NCI-H2196 (cell line): ENCODE results near the gene MYOM3.

Source experiments
- DNase-seq: peaks from one replicate; lab custom pipeline; 2025; ENCODE audit not compliant: unreplicated experiment; lab: John Stamatoyannopoulos, UW

MYOM3 gene

GRCh38 chr1:24111996-24112779 lies at the start of gene MYOM3:
TSS of gene MYOM3 (minus strand) at chr1:24112135. CDS start at chr1:24108636, 3,499 bp downstream.
- DNase-seq = peak; percentile 19

- DNase-seq = no peak
Observed at GRCh38 chr1:24161270-24161669, 49.3 kb upstream of the MYOM3 start.

- DNase-seq = no peak
Observed at GRCh38 chr1:24159366-24159765, 47.4 kb upstream of the MYOM3 start.

GRCh38 chr1:24157918-24158481 lies 46.1 kb upstream of the MYOM3 start:
- DNase-seq = no peak

- DNase-seq = no peak
Observed at GRCh38 chr1:24156542-24157260, 44.8 kb upstream of the MYOM3 start.

- peak; percentile 22 for DNase-seq
Observed at GRCh38 chr1:24155011-24155782, 43.3 kb upstream of the MYOM3 start.

GRCh38 chr1:24154215-24154614 lies 42.3 kb upstream of the MYOM3 start:
- DNase-seq = no peak

GRCh38 chr1:24152631-24153494 lies 40.9 kb upstream of the MYOM3 start:
- no peak for DNase-seq

- peak; percentile 31 for DNase-seq
Observed at GRCh38 chr1:24151175-24151533, 39.2 kb upstream of the MYOM3 start.

GRCh38 chr1:24150234-24151174 lies 38.6 kb upstream of the MYOM3 start:
- DNase-seq = peak; percentile 88

GRCh38 chr1:24149866-24150233 lies 37.9 kb upstream of the MYOM3 start:
- no peak for DNase-seq

GRCh38 chr1:24147816-24148215 lies 35.9 kb upstream of the MYOM3 start:
- DNase-seq = no peak

GRCh38 chr1:24147194-24147593 lies 35.3 kb upstream of the MYOM3 start:
- DNase-seq = no peak

- peak; percentile 49 for DNase-seq
Observed at GRCh38 chr1:24142546-24143534, 30.9 kb upstream of the MYOM3 start, which contains the start of gene IL22RA1. TSS of gene IL22RA1 (minus strand) at chr1:24143140. CDS start at chr1:24143082, 58 bp downstream.

GRCh38 chr1:24141311-24141997 lies 29.5 kb upstream of the MYOM3 start:
- DNase-seq = no peak

GRCh38 chr1:24140741-24141181 lies 28.8 kb upstream of the MYOM3 start:
- DNase-seq = no peak

- DNase-seq = no peak
Observed at GRCh38 chr1:24139841-24140425, 28.0 kb upstream of the MYOM3 start.
